Stimulated activated CD8-positive, alpha-beta memory T cell treated with anti-CD3 and anti-CD28 coated beads, Interleukin-12 subunit alpha, Interleukin-12 subunit beta, amount 100 ng/mL, for 1 hour (primary cell): ENCODE measurements around the gene RETREG1.
"Not testable (repeated sequence)": the region's sequence is repeated elsewhere in the genome, so short reads cannot be mapped to it uniquely, and the experiment has no call there.

Source experiments
- DNase-seq: peaks from one replicate; pipeline ENCODE4 v3.0.0-alpha.2; 2020; ENCODE audit warnings: low read depth

RETREG1 gene

DNA sequence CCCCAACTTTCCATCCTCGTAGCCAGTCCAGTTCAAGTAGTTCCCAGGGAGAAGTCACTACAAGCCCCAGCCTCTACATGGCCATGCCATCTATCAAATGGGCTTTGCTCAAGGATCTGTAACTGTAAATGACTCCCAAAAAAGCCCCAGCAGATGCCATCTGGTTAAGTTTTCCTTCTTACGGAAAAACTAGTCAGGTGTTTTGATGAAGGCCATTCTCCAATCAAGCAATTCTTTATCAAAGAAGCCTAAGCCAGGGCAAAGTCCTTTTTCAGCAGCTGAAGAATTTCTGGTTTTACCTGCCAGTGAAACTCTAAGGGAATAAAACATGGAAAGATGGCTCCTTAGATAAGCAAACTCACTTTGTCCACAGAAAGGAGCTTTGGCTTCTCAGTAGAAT, 129.3 kb downstream of the RETREG1 start:
- DNase-seq, result no peak

DNA sequence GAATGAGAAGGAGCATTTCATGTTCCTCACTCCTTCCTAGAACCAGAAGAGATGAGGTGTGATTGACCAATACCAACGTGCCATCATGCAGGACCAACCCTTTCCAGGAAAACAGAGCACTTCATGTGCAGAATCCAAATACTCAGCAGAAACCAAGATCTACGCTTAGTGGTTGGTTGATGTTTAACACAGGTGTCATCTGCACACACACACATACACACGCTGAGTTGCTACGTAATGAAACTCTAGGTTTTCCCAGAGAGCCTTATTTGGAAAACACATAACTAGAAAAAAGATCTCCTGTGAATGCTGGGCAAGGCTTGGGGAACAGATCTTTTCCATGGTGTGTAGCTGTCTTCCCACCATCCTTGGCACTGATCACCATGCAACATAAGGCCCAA, 130.1 kb downstream of the RETREG1 start:
- DNase-seq, result no peak

DNA sequence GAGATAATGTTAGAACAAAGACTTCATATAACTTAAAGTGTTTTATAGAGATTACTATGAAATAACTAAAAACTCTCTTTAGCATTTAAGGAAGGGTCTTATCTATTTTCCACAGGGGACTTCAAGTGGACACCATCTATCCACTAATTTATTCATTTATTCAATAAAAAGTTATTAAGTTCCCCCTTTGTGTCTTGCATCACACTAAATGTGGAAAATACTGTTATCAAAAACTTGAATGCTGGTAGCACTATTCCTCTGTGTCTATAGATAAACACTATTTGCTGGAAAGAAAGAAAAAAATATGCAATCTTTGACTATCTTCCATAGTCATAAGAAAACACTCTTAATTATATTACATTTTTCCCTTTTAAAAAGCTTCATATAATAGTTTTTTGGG, 131.1 kb downstream of the RETREG1 start:
- no peak for DNase-seq

DNA sequence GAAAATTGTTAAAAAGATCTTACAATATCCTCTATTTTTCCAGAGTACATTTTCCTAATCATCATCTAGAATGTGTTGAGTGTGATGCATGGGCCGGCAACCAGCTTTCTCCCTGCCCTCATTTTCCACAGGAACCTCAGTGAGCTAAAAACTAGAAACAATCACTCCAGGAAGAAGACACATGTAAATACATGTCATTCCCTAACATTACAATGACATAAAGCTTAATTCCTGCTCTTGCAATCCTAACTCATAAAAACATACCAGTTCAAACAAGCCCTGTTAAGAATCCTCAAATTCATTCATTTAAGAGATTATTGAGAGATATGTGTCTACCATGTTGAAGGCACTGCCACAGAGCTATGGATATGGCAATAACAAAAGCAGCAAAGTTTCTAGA, 132.7 kb downstream of the RETREG1 start:
- DNase-seq, result no peak

DNA sequence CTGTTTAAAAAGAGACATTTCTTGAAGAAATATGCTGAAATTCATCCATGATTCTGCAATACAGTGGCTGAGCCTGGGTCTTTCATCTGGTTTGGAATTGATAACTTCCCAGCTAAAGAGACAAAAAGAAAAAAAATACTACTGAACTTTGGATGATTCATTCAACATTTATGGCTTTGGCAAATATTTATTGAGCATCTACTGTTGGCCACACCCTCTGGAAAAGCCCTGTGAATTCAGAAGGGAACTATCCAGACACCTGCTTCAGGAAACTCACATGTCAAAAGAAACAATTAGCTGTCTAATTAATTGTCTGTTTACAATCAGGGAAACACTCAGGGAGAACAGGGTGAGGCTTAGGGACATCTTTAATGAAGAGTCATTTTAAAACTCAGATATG, 133.4 kb downstream of the RETREG1 start:
- DNase-seq, result no peak

DNA sequence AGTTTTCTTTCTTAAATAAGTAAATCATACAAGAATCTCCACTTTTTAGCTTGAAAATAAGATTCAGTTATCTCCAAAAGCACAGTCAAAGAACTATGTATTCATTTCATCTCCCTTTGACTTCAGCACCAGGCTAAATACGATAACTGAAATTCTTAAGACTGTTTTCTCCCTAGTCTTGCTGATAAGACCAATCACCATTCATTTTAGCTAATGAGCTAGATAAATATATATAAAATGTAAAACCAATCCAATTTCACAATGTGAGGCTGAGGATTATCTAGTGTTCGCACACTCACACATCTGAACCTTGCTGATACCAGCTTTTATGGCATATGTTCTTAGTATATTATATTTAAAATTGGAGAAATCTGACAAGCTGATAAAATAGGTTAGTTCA, 133.9 kb downstream of the RETREG1 start:
- DNase-seq, result no peak

DNA sequence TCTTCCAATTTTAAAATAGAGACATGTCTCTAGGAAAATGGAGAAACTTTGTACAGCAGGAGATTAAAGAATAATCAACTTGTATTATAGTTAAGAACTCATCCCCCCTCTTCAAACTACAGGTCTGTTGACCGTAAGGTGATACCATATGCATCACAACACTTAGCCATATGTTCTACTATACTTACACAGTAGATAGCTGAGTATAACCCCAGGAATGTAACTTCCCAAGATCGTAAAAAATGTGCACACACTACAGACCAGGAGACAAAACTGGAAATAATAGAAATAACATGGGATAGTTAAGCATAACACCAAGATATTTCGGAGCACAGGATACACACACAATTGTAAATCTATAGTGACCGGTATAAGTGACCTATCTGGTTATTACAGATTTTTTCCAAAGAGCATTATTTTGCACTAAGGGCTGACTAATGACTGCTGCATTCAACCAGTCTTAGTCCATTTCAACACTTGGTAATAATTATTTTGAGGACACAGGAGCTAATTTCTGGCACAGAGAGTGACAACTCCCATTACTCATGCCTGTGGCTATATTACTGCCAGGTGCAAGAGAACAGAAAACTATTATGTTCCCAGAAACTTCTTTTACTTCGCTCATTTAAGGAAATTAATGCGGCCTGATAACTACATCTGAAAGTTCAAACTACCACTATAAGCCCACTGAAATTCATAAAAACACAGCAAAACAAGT, 135.8 kb downstream of the RETREG1 start:
- DNase-seq, result no peak

DNA sequence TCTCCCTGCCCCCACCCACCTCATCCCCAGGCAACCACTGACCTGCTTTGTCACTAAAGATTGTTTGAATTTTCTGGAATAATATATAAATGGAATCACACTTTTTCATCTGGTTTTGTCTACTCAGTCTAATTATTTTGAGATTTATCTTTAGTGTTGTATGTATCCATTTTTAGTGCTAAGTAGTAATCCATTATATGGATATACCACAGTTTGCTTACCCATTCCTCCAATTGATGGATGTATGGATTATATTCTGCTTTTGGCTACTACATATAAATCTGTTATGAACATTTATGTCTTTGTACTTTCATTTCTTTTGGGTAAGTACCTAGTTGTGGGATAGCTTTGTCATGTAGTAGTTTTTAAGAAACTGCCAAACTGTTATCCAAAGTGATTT, 136.7 kb downstream of the RETREG1 start:
- DNase-seq, result no peak

DNA sequence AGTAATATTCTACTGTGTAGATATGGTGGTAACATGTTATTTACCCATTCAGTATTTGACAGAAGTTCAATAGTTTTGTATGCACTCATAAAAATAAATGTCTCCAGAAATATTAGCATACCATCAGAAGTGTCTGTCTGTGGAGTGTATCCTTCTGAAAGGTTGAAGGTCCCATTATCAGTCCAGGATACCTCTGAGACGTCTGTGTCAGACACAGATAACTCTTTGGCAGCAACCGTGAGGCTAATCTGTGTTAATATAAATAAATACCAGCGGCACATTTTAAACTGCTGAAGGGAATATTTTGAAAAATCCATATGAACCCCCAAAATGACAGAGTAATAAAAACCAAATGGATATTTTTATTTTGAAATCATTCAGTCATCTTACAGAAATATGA, 139.3 kb downstream of the RETREG1 start:
- DNase-seq, result no peak

DNA sequence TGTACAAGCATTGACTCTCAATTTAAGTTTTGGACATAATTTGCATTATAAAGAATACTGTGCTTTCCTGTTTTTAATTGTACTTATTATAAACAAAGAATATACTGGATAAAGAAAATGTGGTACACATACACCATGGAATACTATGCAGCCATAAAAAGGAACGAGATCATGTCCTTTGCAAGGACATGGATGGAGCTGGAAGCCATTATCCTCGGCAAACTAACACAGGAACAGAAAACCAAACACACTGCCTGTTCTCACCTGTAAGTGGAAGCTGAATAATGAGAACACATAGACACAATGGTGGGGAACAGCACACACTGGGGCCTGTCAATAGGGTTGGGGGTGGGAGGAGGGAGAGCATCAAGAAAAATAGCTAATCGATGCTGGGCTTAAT, 140.4 kb downstream of the RETREG1 start:
- DNase-seq, result not testable (repeated sequence)

DNA sequence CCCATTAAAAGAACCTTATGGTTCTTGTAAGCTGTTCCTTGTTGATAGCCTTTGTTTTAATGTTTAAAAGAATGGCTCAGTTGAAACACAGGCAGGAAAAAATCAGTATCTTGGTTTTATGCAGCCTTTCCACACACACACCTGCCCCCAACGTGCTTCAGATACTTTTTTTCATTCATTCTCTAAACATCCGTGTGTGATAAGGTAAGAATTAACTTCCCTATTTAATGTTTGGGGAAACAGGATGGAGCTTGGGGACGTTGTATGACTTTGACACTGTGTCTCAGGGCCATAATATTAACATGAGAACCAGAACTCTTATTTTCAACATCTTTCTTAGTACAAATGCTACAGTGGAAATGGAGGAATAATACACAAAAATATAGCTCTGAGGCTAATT, 145.4 kb downstream of the RETREG1 start:
- no peak for DNase-seq

DNA sequence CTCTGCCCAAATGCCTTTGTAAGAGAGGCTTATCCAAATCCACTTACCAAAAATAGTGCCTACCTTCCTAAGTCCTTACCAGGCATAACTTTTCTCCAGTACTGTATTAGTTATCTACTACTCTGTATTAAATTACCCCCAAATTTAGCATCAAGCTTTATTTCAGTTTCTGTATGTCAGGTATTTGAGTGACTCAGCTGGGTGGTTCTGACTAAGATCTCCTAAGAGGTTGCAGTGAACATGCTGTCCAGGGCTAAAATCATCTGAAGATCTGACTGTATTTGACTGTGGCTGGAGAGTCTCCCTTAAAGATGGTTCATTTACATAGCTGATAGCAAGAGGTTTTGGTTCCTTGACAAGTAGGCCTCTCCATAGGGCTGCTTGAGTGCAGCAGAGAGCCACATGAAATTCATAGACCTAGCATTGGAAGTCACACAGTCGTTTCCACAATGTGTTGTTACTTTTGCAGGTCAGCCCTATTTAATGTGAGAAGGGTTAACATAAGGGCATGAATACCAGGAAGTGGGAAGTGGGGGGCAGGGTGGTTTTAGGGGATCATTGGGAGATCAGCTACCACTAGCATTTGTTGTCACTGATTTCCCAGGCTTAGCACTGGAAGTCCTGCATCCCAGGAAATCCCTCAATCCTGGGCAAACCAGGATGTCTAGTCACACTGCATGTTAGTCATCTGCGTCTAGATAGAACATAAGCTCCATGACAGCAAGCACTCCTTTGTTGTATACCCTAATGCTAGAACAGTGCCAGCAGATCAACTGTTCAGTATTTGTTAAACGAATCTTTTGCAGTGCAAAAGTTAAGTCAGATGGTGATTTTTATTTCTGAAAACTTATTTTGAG, 149.2 kb downstream of the RETREG1 start:
- no peak for DNase-seq

DNA sequence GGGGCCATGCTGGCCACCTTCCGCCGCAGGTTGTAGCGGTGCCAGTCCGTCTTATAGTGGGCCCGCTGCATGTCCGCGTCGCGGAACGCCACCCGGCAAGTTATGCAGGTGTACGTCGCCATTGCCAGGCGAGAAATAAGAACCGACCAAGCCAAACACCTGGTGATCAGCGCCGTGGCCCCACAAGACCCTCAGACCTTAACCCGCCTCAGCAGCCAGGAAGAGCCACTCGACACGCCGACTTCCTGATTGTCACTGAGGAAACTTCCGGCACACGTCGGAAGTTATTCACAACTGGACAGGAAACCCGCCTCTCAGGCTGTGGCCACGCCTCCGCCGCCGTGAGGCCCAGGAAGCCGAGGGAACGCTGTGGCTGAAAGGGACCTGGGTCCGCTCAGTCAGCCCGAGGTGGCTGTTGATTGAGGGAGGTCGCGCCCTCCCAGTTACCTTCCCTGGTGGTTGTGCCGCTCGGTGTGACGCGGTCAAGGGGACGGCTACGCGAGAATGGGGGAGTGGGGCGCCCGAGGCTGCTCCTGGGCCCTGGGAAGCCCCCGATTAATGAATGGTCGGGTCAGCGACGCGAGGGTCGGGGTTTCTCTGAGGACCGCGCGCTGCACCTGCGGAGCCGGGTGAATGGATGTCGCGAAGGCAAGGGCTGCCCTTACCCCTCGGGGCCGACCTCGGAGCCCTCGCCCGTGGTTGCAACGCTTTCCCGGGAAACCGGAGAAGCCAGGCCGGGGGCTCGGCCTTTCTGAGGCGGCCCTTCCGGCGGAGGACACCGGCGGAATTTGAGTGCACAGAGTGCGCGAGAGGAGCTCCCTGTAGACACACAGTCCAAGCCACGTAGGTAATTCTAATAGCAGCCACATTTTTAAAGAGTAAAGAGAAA, 151.0 kb downstream of the RETREG1 start, which contains the start of gene ZNF622:
ZNF622 (minus strand) TSS at position 257 of the 889 bp plus-strand sequence; CDS start at position 122, 135 bp downstream.
- DNase-seq, result peak; percentile 83

DNA sequence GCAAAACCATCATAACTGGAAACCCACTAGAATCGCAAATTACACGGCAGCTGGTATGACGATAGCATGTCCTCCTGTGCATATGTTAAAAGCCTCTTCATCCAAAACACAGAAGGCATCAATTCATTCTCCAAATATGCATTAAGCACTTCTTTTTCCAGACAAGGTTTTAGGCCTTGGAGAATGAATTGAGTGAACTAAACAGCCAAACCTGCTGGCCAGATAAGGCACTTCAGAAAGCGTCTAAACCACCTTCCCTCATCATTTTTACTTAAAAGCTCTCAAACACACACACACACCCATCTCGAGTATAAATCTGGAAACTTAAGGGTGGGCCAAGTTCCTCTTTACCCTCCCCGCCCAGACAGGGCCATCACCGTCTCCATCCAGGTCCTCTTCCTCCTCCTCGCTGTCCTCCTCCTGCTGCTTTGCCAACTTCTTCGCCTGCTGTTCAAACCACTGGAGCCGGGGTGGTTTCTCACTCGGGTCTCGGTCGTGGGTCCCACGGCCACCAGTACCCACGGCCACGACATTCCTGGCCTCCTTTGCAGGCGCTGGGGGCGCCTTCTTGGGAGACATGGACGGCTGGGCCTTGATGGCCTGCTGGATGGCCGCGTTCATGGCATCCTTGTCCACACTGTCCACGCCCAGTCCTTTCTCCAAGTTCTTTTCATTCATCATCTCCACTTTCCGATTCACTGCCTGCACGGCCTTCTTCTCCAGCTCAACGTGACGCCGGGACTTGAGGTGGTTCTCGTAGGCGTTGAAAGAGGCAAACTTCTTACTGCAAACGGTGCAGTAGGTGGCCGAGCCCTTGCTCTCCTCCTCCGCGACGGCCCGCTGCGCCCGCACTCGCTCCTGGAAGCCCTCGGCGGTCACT, 151.9 kb downstream of the RETREG1 start:
- DNase-seq, result no peak

DNA sequence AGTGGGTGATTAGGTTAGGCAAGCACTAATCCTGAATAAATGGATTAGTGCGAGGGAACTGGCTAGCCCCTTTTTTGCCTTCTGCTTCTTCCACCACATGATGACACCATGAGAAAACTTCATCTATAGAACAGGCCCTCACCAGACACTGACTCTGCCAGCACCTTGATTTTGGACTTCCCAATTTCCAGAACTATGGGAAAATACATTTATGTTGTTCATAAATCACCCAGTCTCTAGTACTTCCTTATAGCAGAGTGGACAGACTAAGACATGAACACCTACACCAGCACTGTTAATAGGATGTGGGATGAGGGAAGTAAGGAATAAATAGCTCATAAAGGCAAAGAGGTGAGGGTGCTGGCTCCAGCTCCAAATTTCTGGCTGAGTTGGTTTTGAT, 152.6 kb downstream of the RETREG1 start:
- no peak for DNase-seq

DNA sequence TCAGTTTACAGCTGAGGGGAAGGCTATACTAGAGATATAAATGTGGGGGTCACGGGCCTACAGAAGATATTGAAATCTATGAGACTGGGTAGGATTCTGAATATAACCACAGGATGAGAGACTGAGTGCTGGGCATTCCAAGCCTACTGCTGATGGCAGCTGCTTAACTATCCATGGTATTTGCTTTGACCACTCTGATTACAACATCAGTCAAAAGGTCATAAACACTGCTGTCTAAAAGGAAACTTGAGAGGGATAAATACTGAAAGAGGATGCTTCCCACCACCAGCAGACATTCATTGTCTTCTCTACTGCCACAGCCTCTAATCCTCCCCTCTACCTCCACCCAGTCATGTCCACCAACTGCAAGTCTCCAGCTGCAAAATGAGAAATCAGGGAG, 155.0 kb downstream of the RETREG1 start:
- DNase-seq, result no peak

DNA sequence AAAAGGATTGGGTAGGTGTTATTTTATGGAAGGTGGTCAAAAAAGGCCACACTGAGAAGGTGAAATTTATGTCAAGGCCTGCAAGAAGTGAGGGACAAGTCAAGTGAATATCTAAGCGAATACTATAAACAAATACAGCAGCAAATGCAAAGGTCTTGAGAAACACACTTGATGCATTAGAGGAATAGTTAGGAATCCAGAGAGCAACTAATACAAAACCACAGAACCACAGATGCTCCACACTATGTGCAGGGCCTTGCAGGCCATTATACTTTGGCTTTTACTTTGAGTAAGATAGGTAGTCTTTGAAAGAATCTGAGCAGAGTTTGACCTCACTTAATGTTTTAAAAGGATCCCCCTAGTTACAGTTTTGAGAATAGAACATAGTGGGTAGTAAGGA, 155.8 kb downstream of the RETREG1 start:
- DNase-seq, result no peak

DNA sequence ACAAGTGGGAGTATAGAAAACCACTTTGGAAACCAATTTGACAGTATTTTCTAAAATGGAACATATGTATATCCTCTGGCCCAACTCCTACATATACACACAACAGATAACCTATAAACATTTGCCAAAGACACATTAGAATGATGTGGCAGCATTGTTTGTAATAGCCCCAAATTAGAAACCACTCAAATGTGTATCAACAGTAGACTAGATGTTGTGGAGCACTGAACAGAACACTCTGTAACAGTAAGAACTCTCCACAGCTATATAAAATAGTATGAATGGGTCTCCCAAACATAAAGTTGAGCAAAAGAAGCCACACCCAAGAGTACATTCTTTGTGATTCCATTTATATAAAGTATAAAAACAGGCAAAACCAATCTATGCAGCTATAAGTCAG, 157.3 kb downstream of the RETREG1 start:
- DNase-seq, result no peak

DNA sequence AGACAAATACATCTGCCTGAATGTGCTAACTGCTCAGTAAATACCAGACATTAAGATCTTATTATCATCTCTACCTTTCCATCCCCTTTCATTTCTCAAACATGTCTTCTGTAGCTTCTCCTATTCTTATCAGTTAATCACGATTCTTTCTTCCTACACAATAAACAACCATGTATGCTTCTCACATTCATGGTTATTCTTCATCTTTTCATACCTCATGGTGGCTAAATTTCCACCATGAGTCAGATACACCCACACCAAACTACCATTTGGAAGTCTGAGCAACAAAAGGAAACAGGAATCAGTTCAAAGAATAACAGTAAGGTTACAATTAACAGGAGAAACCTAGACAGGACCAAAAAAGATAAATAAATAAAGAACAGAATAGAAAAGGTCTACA, 158.9 kb downstream of the RETREG1 start:
- no peak for DNase-seq

DNA sequence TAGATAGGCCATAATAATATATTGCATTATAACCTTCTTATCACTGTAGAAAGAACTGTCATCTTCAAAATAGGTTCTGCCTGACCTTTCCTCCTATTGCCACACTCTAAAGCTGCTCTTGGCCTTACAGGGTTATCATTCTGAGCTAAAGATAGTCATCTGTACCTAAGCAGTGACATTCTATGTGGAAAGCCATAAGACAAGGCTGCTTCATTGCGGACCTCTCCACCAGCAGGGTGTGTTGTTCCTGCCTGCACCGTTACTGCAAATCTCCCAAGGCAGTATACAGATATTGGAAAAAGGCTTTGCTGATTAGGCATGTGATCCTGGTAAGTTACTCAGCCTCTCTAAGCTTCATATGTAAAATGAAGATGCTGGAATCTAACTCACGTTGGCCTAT, 159.3 kb downstream of the RETREG1 start:
- DNase-seq, result no peak

DNA sequence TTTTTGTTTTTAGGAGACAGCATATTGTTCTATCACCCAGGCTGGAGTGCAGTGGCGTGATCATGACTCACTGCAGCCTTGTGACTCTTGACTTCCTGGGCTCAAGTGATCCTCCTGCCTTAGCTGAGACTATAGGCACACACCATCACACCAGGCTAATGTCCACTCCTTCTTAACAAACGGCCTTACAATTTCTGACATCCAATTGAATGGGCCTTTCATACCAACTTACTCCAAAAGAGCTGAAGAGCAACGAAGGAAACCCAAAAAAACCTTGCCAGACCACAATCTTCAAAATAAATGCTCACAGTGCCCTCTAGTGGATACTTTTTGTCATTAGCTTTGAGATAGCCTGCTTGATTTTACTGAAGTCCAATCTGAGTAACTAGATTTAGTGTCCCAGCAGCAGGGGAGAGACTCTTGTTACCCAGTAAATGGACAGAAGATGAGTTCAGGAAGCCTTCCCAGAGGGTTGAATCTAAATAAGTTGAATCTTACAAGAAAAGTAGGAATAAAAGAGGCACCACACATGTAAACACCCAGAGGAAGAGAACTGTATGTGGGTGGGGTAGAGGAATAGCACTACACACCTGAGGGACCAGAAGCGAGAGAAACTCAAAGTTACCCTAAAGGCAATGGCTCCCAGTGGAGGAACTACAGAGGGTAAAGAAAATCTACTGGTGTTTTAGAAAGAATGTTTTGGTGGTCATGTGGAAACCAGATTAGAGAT, 160.5 kb downstream of the RETREG1 start:
- DNase-seq, result no peak
